Right forelimb (tissue), 1 donor: Measurements from ENCODE around the gene PGAP6.
A peak's percentile ranks its signal among the peaks of the same experiment; 100 is the strongest.
"Not testable (repeated sequence)": the region's sequence is repeated elsewhere in the genome, so short reads cannot be mapped to it uniquely, and the experiment has no call there.

Source experiments
- DNase-seq: peaks from one replicate; pipeline ENCODE4 v3.0.0-alpha.2; 2018

The PGAP6 gene

GRCh38 chr16:378113-378820, 3.5 kb downstream of the PGAP6 start:
- not testable (repeated sequence) for DNase-seq

- DNase-seq: no peak
These were observed 4.3 kb downstream of the PGAP6 start for GRCh38 chr16:377419-377951.

GRCh38 chr16:376817-377418, 4.9 kb downstream of the PGAP6 start:
- DNase-seq: no peak

GRCh38 chr16:375927-376816, 5.6 kb downstream of the PGAP6 start:
- DNase-seq: no peak

GRCh38 chr16:375212-375611, 6.6 kb downstream of the PGAP6 start:
- DNase-seq: no peak

GRCh38 chr16:374616-374926, 7.2 kb downstream of the PGAP6 start:
- DNase-seq: no peak

- no peak for DNase-seq
These were observed 7.7 kb downstream of the PGAP6 start for GRCh38 chr16:373848-374615.

GRCh38 chr16:373020-373598, 8.7 kb downstream of the PGAP6 start:
- DNase-seq: no peak

GRCh38 chr16:372302-372983, 9.3 kb downstream of the PGAP6 start:
- DNase-seq: no peak

- no peak for DNase-seq
These were observed 10.1 kb downstream of the PGAP6 start for GRCh38 chr16:371515-372301.

GRCh38 chr16:370979-371514, 10.7 kb downstream of the PGAP6 start:
- DNase-seq: no peak

- peak; percentile 96 for DNase-seq
These were observed 11.3 kb downstream of the PGAP6 start, which contains the start of gene MRPL28 for GRCh38 chr16:370443-370842. Gene MRPL28, minus strand, starts transcription at chr16:370538. Its CDS starts 320 bp downstream, at chr16:370218.

GRCh38 chr16:369866-370436, 11.8 kb downstream of the PGAP6 start:
- DNase-seq: no peak

GRCh38 chr16:369275-369865, 12.4 kb downstream of the PGAP6 start:
- DNase-seq: no peak

GRCh38 chr16:368388-369158, 13.2 kb downstream of the PGAP6 start:
- no peak for DNase-seq

GRCh38 chr16:367333-367903, 14.4 kb downstream of the PGAP6 start:
- no peak for DNase-seq

- no peak for DNase-seq
These were observed 15.3 kb downstream of the PGAP6 start for GRCh38 chr16:366476-366875.
